Stimulated activated naive CD8-positive, alpha-beta T cell treated with anti-CD3 and anti-CD28 coated beads, Interleukin-15, Interleukin-2, amounts not matched to agents 100 U/mL and 50 U/mL, for 24 hours (primary cell): Measurements from ENCODE around the gene GTF2A2.

Experiments used
- ATAC-seq: fragments of 150-1000 bp; cut with Tn5 transposase; one replicate; pipeline ENCODE4 v1.10.0; 2021
- DNase-seq: peaks from one replicate; pipeline ENCODE4 v3.0.0; 2021

Gene GTF2A2

GRCh38 chr15:59598461-59598860 lies 58.9 kb downstream of the GTF2A2 start:
- no peak for ATAC-seq
- no peak for DNase-seq

DNA sequence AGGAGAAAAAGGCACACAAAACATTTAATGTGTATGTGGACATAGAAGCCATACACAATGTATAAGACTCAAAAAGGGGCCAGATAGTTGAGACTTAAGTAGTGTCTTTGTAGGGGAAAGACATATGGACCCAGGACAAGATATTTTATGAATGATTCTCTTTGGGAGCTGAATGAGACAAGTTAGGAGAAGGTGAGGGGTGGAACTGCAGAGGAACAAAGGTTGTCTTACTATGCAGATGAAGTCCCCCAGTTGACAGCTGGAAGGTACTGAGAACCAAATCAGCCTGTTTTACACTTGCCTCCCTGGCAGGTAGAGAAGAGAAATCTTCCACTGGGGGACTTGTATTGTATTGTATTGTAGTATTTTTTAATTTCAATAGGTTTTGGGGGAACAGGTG lies 60.7 kb downstream of the GTF2A2 start:
- ATAC-seq (no peak), DNase-seq (no peak)

GRCh38 chr15:59595434-59595915 lies 61.8 kb downstream of the GTF2A2 start:
- no peak for DNase-seq
- ATAC-seq = no peak

DNA sequence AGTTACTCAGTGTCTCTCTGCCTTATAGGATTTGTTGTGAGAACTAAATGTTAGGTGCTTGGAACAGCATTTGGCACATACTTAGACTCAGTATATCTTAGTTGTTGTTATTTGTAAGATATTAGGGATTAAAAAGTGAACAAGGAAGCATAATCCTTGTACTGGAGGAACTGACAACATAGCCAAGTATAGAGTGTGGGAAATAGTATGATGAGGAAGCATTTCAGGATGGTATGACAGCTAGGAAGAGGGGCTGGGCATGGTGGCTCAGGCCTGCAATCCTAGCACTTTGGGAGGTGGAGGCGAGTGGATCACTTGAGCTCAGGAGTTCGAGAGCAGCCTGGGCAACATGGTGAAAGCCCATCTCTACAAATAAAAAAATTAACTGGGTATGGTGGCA lies 62.3 kb downstream of the GTF2A2 start:
- ATAC-seq (no peak), DNase-seq (no peak)

- ATAC-seq (no peak), DNase-seq (no peak)
Observed at GRCh38 chr15:59594493-59594942, 62.8 kb downstream of the GTF2A2 start.

GRCh38 chr15:59591356-59591755 lies 66.0 kb downstream of the GTF2A2 start:
- ATAC-seq = no peak
- no peak for DNase-seq

DNA sequence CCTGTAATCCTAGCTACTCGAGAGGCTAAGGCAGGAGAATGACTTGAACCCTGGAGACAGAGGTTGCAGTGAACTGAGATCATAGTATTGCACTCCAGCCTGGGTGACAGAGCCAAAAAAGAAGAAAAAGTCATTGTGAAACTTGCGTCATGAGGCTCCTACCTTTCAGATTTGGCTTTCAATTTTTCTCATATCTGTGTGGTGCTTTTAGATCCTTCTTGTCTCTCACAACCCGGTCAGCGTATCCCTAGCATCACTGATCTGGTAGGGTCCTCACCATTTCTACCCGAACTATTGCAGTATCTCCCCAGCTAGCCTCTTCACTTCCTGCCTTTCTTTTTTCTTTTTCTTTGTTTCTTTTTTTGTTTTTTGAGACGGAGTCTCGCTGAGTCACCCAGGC lies 67.3 kb downstream of the GTF2A2 start:
- DNase-seq (no peak), ATAC-seq (peak; percentile 66)
